DMS153 (cell line): ENCODE measurements around the gene MOV10L1.
A peak's percentile ranks its signal among the peaks of the same experiment; 100 is the strongest.
"Not testable (repeated sequence)": the region's sequence is repeated elsewhere in the genome, so short reads cannot be mapped to it uniquely, and the experiment has no call there.

Experiments used
- DNase-seq: peaks from one replicate; lab custom pipeline; 2025; lab: John Stamatoyannopoulos, UW

MOV10L1 gene

DNA sequence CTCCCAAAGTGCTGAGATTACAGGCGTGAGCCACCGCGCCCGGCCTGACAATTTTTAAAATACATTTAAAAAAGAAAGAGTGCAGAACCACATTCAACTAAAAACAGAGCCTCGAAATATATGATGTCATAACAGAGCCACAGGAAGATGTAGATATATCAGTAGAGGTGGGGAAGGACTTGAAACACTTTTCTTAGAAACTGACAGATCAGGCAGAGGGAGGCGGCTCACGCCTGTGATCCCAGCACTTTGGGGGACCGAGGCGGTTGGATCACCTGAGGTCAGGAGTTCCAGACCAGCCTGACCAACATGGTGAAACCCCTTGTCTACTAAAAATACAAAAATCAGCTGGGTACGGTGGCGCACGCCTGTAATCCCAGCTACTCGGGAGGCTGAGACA, 11.6 kb upstream of the MOV10L1 start:
- DNase-seq = no peak

DNA sequence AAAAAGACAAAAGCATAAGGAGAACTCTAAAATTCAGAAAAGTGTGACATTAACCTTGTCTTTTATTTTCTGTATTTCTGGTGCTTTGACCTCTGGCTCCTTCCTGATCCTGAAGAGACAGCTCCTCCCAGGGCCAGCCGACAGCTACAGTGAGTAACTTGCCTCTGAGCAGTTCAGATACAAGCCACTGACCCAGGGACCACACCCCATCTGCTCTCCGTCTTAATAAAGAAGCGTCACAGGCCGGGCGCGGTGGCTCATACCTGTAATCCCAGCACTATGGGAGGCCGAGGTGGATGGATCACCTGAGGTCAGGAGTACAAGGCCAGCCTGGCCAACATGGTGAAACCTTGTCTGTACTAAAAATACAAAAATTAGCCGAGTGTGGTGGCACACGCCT, 11.0 kb upstream of the MOV10L1 start:
- no peak for DNase-seq

DNA sequence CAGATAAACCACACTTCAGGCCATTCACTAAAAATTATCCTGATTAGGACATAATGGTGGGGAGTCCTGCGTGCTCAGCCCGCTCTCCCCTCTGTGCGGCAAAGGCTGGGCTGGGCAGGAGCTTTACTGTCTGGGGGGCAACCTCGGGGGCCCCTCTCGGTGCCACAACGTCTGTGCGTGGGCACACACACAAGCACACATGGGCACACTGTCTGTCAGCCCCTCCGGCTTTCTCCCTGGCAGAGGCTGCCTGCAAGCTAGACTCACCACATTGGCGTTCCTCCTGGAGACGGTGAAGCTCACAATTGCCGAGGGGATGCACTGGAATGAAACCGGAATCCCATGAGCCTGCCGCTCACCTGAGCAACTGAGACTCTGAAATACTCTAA, 9.7 kb upstream of the MOV10L1 start:
- no peak for DNase-seq

DNA sequence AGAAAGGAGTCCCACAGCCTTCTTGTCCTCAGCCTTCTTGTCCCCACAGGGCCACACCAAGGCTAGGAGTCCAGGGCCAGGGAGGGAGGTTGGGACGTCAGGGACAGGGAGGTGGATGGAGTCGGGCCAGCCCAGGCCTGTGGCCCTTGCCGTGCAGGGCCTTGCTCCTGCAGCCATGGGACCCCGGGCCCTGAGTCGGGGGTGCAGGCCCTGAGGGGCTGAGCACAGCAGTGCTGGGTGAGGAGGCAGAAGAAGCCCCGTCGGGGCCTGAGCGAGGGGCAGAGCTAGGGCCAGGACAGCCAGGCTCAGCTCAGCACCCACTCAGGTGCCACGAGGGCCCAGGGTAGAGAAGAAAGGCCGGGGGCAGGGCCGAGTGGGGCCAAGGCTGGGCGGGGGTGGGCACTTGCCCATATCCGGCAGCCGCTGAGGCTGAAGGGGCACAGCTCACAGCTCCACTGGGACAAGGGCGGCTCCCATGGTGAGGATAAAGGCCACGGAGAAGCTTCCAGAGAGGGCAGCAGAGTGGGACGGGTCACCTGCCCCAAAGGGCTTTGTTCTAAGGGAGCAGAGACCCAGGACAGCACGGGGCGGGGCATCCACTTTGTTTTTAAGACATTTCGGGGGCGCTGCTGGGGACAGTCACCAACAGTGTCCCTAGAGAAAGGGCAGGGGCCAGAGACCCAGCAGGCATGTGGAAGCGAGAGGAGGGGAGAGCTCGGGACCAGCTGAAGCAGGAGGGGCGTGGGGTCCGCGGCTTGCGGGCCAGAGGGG, 8.2 kb upstream of the MOV10L1 start:
- DNase-seq = no peak

DNA sequence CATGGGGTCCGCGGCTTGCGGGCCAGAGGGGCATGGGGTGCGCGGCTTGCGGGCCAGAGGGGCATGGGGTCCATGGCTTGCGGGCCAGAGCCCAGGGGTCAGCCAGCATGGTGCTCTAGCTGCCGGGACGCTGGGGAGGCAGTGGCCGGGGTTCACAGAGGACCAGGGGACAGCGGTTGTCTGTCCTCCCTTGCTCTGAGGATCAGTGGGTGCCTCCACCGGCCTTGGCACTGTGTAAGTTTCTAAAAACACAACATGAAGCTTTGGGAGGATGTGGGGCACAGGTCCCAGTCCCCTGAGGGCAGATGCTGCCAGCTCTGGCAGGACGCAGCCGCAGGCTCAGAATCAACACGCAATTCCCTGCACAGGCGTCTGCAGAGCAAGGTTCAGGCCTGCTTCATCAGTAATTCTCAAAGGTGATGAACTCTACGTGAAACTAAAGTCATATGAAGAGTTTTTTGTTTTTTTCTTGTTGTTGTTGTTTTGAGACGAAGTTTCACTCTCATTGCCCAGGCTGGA, 7.5 kb upstream of the MOV10L1 start:
- DNase-seq = no peak

DNA sequence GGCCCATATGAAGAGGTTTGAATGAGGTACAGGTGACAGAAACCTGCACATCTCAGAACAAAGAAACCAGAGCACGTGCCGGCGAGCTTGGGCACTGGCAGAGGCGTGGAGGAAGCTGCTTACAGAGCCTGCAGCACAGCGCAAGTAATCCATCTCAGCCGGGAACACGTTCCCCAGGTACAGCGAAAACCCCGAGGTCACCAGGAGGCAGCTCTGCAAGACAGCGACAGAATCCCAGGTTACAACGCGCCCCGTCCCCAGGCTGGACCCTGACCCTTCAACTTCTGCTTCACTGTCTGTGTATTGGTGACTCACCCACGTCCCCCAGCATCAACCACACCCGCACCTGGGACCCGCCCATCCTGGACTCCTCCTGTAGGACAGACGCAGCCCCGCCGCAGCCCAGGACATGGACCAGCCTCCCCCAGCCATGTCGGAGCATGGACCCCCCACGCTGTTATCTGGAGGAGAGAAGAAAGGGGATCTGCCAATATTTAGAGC, 6.8 kb upstream of the MOV10L1 start:
- peak; percentile 38 for DNase-seq

DNA sequence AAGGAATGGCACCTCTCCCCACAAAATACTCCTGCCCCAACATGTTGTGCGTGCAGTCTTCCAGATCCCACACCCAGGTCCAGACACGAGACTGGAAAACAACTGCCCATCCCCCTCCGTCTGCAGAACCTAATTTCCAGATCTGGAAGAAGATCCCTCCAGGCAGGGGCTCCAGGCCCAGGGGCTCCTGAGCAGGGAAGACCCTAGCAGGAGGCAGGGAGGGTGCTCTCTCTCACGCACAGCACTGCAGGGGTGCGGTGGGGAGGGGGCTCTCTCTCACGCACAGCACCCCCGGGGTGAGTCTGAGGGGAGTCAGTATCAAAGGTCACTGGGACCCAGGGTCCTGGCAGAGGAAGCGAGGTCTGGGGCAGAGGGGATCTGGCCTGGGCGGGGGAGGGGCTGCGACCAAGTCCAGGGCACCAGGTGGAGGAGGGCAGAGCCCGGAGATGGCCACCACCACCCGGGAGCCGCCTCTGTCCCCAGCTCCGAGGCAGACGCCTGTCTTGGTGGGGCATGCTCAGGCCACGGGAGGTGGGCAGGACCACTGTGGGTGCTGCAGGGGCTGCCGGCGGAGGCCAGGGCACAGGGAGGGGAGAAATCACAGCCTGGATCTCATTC, 6.2 kb upstream of the MOV10L1 start:
- DNase-seq = no peak

DNA sequence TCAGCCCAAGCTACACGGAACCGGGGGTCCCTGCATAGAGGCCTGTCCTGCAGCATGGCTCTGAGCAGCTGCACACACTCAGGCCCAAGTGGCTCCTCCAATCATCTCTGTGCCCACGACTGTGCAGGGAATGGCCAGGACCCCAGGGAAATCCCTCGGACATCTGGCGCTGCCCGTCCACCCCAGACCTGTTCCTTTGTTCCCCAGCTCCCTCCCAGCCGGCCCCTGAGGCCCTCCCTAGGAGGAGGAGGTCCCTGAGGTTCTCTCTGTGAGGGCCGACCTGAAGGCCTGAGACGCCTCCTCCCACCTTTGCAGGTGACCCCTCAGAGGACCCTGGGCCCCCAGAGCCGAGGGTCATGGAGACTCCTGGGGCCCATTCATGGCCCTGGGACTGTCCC, 5.7 kb upstream of the MOV10L1 start:
- DNase-seq = no peak

DNA sequence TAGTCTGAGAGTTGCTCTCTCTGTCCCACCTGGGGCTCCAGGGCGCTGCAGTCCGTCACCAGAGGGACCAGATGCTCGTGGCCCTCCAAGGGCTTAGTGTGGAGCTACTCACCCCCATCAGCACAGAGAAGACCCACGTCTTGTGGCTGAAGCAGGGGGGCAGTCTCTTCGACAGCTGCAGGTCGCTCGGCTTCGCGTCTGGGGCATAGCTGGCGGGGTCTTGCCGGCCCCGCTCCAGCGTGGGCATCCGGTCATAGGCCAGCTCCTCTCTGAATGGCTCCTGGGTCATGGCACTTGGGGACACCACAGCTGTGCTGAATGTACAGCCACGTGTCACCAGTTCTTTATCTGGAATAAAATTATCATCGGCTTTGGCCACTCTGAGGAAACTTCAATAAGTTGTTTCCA, 5.2 kb upstream of the MOV10L1 start:
- no peak for DNase-seq

DNA sequence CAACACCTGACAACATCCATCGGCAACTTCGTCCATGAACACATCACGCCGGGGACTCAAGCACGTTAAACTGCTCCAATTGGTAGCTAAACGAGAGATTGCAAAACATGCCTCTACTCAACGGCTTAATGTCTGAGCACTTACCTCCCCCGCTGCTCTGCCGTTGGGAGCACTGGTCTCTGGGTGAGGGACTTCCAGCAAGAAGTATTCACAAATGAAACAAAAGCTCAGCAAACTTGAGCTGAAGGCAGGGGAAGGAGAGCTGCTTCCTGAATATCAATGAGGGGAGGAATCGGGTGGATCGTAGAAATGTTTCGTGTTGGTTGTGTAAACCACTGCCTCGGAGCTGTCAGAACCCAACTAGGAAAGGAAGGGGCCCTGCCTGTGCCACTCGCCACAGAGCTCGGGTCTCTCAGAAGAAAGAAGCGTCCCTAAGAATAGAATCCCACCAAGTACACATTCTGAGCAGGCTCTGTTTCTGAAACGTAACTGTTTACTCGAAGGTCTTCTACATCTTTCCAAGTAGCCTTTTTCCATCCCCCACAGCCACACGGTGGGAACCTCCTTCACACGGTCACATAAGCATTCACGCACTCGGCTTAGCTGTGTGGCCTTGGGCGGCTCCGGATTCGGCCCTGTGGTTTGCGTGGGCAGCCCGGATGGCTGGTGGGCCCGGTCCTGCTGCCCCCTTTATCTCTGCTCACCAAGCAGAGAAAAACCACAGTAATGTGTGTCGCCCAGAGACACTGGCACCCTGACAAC, 4.4 kb upstream of the MOV10L1 start, which contains the start of gene MLC1:
Gene MLC1 (minus strand): TSS at position 216 of the 762 bp plus-strand sequence. CDS start 524 bp downstream, outside the sequence.
- DNase-seq = no peak

DNA sequence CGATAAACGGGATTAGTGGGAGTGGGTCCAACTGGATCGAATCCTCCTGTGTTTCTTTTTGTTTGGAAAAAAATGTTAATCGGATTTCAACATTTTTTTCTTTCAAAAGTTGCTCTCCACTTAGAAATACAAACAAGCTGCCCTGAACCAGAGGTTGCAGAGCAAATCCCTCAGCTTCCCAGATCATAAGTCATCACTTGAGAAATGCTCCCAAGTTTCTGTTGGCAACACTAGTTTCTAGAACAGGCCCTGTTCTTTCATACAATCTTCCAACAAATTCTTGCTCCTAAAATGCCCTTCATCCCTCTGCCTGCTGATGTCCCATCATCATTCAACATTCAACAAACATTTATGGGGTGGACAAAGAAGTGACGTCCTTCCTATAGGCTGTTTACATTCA, 3.3 kb upstream of the MOV10L1 start:
- no peak for DNase-seq

DNA sequence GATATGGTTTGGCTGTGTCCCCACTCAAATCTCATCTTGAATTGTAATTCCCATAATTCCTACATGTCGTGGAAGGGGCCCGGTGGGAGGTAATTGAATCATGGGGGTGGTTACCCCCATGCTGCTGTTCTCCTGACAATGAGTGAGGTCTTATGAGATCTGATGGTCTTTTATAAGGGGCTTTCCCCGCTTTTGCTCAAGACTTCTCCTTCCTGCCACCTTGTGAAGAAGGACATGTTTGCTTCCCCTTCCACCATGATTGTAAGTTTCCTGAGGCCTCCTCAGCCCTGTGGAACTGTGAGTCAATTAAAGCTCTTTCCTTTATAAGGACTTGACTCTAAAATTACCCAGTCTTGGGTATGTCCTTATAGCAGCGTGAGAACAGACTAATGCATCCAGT, 2.8 kb upstream of the MOV10L1 start:
- not testable (repeated sequence) for DNase-seq

DNA sequence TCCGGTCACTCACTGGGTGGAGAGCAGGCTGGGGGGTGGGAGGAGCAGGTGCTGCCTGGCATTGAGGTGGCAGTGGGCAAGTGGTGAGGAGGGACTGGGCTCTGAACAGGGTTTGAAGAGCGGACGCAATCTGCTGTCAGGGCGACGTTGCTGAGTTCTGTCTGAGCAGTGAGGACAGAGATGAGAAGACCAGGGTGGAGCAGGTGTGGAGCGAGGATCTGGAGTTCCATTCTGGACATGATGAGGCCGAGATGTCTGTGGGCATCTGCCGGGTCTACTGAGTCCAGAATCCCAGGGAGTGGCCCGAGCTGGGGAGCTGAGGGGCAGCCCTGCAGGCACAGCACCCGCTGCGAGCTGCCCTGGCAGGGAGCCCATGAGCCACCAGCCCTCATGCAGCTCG, 2.2 kb upstream of the MOV10L1 start:
- DNase-seq = no peak

DNA sequence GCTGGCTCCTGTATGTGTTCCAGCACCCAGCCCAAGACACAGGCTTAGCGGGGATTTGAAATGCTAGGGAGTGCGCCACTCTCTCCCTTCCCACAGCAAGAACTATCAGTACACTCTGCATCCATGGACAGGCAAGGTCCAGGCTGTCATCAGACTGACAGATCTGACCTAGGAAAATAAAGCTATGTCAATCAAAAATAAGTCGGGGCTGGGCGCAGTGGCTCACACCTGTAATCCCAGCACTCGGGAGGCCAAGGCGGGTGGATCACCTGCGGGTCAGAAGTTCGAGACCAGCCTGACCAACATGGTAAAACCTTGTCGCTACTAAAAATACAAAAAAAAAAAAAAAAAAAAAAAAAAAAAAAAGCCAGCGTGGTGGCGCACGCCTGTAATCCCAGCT, 1.7 kb upstream of the MOV10L1 start:
- DNase-seq = no peak

DNA sequence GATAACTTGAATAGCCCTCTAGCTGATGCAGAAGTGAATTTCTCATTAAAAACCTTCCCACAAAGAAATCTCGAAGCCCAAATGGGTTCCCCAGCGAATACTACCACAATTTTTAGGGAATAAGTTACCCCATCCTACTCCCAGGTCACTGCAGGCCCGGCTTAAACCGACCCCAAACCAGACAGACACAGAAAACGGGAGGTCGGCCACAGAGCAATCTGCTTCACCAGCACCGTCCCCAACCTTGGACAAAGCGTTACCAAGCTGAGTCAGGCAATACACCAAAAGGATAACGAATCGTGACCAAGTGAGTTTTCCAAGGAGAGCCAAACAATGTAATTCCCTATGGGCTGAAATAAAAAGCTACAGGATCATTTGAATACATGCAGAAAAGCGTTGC, 575 bp upstream of the MOV10L1 start:
- DNase-seq = no peak

DNA sequence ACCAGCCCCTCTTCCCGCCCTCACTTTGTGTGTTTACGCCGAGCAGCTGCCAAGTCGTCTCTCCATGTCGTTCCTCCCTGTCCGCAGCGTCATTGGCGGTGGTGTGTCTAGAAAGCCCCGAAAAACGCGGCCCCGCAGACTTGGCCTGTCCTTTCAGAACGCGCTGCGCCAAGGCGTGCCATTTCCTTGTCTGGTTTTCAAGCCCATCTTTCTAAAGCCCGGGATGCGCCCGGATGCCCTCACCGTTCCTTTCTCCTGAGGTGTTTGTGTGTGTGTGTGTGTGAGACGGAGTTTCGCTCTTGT, 557 bp downstream of the MOV10L1 start:
- DNase-seq = no peak

DNA sequence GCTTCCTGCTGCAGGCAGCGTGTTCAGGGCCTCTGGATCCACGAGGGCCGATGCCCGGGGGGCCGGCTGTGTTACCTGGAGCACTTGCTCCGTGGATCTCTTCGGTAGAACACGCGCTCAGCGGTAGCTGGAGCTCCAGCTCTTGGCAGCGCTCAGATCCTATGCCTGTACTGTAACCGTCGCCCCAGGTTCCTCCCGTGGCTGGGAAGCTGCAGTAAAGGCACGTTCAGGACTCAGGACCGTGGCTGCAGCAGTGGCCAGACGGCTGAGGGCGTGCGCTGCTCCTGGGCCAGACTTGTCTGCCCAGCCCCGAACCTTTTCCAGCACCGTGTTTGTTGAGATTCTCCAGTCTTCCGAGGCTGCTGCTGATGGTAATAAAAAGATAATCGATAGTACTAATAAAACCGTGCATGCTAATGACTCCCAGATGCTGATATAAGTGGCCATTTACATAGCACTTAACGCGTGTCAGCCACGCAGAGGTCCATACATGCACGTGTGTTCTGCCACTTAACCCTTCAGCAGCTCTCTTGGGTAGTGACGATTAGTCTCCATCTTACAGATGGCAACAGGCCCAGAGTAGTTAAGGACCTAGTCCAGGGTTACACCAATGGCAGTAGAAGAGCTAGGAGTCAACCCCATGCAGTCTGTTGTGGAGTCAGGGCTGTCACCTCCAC, 1.4 kb downstream of the MOV10L1 start:
- peak; percentile 72 for DNase-seq

DNA sequence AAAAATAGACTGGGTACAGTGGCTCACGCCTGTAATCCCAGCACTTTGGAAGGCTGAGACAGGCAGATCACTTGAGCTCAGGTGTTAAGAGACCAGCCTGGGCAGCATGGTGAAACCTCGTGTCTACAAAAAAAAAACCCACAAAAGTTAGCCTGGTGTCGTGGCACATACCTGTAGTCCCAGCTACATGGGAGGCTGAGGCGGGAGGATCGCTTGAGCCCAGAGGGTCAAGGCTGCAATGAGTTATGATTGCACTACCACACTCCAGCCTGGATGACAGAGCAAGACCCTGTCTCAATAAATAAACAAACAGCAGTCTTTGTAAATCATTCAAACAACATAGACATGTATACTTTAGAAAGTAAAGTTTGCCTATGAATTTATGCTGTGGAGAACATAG, 2.5 kb downstream of the MOV10L1 start:
- no peak for DNase-seq

DNA sequence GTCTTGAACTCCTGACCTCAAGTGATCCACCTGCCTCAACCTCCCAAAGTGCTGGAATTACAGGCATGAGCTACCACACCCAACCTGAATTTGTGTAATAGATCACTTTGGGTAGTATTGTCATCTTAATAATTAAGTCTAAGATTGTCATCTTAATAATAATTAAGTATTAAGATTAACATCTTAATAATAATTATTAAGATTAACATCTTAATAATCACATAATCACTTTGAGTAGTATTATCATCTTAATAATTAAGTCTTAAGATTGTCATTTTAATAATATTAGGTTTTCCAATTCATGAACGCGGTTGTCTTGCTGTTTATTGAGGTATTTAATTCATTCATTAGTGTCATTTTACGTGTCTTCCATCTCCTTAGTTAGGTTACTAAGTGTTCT, 8.2 kb downstream of the MOV10L1 start:
- no peak for DNase-seq

DNA sequence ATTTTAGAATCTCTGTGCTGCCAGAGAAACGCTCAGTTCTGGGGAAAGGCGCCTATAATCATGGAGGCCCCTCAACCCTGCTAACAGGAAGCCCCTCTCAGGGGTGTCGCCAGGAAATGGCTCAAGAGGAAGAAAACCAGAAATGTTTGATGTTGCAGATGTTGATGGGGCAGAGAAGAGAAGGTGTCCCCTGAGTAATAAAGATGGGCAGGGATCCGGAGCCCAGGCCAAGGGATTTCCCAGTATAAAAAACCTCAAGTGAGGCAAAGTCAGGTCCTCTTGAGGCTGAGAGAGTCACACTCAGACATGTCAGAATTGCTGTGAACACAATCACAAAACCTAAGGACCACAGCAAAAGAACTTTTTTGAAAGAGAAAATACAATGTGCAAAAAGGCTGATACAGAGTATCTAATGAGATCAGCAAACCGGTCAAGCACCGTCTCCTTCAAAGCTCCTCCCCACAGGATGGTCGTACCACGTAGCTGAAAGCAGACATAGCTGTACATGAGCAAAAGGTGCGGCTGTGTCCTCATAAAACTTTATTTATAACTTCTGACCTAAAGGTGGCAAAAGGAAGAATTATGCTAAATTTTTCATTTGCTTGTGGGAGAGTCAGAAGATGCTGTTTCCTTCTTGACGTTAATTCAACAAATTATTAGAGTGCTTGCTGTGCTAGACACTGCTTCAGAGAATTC, 12.2 kb downstream of the MOV10L1 start:
- no peak for DNase-seq

DNA sequence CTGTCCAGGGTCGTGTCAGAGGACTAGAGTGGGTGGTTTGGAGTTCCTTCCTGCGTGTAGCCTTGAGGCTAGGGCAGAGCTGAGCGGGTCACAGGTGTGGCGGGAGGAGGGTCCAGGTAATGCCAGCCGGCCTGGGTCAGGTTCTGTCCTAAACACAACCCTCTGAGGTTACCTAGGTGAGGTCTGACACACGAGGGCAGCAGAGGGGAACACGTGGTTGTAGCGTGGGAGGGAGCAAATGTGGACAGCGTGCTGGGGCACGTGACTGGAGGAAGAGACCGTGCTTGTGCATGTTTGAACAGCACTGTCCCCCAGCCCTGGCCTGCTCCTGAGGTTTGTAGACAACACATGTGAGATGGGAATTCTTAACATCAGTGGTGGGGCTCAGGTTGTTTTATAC, 13.1 kb downstream of the MOV10L1 start:
- peak; percentile 44 for DNase-seq

DNA sequence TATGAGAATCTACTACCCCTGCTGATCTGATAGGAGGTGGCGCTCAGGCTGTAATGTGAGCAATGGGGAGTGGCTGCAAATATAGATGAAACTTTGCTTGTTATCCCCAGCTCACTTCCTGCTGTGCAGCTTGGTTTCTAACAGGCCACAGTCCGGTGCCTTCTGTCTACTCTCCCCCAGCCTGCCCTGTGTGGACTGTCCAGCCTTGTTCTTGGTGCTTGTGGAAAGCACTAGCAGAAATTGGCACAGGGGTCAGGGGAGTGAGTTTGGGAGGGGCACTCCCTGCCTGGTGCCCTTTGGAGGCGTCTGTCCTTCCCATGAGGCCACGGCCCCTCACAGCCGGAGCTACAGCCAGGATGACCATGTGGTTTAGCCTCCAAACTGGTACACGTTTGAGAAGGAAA, 14.3 kb downstream of the MOV10L1 start:
- DNase-seq = peak; percentile 64
